ENCODE measurements around the gene HECA.
"Not testable (repeated sequence)": the region's sequence is repeated elsewhere in the genome, so short reads cannot be mapped to it uniquely, and the experiment has no call there.

The HECA gene

DNA sequence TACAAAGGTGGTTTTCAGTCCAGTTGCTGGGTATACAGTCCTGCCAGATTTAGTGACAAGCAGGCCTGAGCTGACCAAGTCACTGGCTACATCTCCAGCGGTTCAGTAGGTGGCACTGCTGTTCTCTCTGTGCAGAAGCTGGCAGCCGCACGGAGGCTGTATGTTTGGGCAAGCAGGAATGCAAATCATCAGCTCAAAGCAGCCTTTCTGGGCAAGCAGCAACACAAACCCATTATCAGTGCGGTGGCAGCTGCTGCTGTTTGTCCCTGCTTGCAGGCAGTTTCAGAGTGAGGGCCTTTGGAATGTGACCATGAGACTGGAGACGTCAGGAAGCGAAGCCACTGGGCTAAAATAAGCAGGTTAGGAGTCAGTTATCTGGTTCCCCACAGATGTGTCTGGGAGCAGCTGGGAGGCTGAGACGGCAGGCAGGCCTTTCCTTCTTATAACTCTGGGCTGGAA, 84.4 kb downstream of the HECA start:
- DNase-seq (ENCODE audit: low read depth in 2 of 2): peak; percentile 92 to 97
- TF ChIP-seq, protein P1, sequence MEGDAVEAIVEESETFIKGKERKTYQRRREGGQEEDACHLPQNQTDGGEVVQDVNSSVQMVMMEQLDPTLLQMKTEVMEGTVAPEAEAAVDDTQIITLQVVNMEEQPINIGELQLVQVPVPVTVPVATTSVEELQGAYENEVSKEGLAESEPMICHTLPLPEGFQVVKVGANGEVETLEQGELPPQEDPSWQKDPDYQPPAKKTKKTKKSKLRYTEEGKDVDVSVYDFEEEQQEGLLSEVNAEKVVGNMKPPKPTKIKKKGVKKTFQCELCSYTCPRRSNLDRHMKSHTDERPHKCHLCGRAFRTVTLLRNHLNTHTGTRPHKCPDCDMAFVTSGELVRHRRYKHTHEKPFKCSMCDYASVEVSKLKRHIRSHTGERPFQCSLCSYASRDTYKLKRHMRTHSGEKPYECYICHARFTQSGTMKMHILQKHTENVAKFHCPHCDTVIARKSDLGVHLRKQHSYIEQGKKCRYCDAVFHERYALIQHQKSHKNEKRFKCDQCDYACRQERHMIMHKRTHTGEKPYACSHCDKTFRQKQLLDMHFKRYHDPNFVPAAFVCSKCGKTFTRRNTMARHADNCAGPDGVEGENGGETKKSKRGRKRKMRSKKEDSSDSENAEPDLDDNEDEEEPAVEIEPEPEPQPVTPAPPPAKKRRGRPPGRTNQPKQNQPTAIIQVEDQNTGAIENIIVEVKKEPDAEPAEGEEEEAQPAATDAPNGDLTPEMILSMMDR (IDR thresholded peaks at IDR 0.05; ENCODE audit: low read depth, low read length): peak; percentile 94
- H3K4me3 ChIP-seq (replicated peaks in 1 of 2; ENCODE audit: low read depth in 2 of 2, low read length in 2 of 2): no peak overlapping the region

DNA sequence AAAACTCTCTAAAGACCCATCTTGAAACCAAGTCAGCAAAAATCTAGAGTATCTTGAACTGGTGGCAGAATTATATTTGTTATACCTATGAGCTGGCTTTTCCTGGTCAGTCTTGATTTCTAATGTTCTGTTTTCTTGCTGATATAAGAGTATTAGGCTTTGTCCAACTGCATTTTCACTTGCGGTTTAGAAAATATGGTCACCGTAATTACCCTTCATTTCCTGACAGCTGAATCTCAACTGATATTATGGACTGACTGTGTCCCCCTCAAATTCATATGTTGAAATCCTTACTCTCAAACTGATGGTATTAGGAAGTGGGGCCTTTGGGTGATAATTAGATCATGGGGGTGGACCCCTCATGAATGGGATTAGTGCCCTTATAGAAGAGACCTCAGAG, 84.9 kb downstream of the HECA start:
- TF ChIP-seq, protein P1 (IDR thresholded peaks at IDR 0.05; ENCODE audit: low read depth, low read length): no peak
- no peak for DNase-seq (ENCODE audit: low read depth in 2 of 2)
- H3K4me3 ChIP-seq (replicated peaks in 1 of 2; ENCODE audit: low read depth in 2 of 2, low read length in 2 of 2): no peak overlapping the region

DNA sequence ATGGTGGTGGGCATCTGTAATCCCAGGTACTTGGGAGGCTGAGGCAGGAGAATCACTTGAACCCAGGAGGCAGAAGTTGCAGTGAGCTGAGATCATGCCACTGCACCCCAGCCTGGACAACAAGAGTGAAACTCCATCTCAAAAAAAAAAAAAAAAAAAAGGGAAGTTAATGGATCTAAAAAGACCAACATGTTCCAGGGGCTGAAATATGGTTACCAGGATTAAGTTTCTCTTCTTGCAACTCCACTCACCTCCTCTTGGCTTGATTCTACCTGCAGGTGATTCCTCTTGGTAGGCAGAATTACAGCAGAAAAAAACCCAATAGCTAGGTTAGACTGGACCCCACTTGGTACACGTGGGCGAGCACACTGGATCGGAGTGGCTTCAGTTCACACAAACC, 93.5 kb downstream of the HECA start:
- not testable (repeated sequence) for H3K4me3 ChIP-seq (replicated peaks in 1 of 2; ENCODE audit: low read depth in 2 of 2, low read length in 2 of 2); DNase-seq (ENCODE audit: low read depth in 2 of 2)
